Colon (tissue), 2 donors: ENCODE data around the gene UBE2Q1.

ENCODE experiments used
- FAIRE-seq: peaks from 2 replicates; lab custom pipeline; 2012; peaks lifted over from hg19 to GRCh38; lab: Jason Lieb, UNC
- donor health status: control.
- donor health status: control.

The UBE2Q1 gene

DNA sequence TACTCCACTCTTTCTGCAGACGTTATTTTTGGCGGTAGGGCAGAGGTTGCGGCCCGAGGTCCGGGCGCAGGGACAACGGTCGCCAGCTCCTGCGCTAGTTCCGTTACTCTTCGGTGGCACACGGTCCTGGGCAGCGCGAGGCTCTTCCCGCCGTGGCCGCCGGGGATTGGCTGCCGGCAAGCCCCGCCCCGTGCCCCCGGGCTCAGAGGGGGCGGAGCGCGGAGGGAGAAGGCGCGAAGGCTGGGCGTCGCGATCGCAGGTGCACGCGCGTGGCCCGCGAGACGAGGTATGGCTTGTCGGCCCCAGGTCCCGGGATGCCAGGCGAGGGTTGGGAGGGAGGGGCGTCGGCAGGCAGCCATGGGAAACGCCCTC is 55.7 kb downstream of the UBE2Q1 start:
- FAIRE-seq, result no peak

DNA sequence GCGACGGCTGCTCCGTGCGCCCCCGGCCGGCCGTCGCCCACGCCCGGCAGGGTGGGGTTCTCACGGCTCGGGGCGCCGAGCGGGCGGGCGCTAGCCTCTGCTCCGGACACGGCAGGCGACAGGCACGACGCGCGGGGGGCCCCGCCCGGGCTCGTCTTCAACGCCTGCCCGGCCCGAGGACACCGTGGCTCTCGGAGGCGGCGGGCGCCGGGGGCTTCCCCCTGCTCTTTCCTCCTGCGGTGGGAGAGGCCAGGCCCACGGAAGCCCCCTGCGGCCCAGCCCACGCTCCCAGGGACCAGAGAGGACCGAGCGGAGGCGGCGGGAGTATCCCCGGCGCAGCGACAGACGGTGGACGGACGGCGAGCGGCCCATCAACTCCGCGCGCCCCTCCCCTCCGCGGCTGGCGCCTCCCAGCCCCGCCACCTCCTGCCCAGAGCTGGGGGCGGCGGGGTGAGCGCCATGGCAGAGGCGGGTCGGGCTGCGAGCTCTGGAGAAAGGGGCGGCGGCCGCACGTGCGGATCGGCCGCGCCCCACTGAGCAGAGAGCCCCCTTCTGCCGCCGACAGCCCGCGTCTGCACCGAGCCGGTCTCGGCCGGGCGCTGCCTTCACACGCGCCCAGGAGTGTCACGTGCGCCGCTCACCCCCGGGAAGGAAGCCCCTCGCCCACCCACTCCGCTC is 56.3 kb downstream of the UBE2Q1 start, which contains the start of the genes SHE and TDRD10:
TSS of gene SHE (minus strand) at position 347 of the 678 bp plus-strand sequence. CDS start 386 bp downstream, outside the sequence.
TSS of gene TDRD10 (plus strand) at position 154 of the 678 bp plus-strand sequence. CDS start 4,685 bp downstream, outside the sequence.
- FAIRE-seq, result no peak

DNA sequence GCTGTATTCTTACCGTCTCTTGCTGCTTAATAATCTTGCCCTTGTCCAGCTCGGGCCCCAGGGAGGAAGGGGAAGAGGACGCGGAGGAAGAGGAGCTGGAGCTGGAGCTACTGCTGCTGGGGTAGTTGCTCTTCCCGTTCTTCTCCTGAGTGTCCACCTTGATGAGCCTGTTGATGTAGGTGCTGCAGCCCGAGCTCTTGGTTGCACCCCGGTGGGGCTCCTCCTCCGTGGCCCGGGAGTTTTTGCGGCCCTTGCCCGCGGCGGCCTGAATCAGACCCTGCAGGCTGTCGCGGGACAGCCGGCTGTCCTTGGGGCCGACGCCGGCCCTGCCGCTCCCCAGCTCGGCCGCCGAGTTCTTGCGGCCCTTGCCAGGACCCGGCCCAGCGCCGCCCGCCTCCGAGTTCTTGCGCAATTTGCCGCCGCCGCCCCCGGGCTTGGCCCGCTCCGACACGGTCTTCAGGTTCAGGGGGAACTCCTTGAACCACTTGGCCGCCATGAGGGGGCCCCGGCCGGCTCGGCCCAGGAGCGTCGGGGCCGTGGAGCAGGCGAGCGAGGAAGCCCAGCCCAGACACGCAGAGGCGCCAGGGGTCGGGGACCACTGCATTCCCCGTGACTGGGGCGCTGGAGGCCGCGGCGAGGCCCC is 56.9 kb downstream of the UBE2Q1 start:
- no peak for FAIRE-seq

DNA sequence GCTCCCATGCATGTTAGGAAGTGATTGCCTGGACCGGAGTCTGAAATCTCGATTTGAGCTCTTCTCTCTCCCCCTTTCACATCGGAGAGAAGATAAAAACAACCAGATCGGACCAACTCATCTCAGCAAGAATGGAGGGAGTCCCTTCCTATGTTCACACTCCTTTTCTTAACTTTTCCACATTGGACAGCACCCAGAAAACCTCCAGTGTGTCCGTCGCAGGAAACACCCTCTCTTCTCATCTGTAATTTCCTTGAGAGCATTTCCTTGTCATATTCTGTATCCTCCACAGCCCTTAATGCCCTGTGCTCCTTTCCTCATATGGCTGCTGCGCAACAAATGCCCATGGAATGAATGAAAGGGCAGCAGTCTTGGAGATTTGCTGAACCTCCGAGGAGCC is 57.9 kb downstream of the UBE2Q1 start:
- no peak for FAIRE-seq

DNA sequence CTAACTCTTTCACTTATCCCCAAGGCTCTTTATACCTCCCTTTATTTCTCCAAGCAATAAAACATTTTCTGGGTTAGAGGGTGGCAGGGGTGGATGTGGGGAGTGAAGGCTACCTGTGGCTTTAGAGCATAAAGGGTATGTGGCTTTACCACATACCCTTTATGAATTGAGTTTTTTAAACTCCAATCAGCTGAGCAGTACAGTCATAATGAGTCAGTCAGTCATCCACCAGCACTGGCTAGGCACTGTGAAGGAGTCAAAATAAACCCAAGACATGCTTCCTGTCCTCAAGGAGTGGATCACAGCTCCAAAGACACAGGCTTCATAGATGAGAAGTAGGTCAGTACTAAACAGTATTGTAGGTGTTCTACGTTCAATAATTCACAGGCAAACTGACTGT is 59.0 kb downstream of the UBE2Q1 start:
- no peak for FAIRE-seq
